ENCODE results near the gene MCTP2. TPM values are rescaled to one million over a fixed set of nuclear protein-coding genes. Genes with fewer than 3 reads are reported as not detected.

Gene MCTP2
- total and polyA plus RNA-seq, 2 of the 8 experiments (the other 6 are each of a cell fraction or from before 2014, with no cell fraction given), result 3.4 to 4.5 TPM

DNA sequence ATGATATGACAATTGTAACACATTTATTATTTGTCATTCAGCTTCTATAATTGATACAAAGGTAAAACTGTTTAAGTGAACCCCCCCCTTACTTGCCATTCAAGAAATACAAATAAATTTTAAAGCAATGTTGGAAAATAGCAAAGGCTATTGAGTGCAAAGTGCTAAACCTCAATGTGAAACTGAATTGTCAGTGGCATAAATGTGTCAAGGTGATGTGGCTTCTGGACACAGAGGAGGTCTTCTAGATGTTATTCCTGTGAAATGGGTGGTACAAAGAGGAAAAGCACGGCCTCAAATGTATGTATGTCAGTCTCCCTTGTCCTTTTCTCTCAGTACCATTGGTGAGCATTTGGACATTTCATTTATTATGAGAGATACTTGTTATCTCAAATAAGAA, 149.4 kb downstream of the MCTP2 start (continued):
- TF ChIP-seq, protein P1, sequence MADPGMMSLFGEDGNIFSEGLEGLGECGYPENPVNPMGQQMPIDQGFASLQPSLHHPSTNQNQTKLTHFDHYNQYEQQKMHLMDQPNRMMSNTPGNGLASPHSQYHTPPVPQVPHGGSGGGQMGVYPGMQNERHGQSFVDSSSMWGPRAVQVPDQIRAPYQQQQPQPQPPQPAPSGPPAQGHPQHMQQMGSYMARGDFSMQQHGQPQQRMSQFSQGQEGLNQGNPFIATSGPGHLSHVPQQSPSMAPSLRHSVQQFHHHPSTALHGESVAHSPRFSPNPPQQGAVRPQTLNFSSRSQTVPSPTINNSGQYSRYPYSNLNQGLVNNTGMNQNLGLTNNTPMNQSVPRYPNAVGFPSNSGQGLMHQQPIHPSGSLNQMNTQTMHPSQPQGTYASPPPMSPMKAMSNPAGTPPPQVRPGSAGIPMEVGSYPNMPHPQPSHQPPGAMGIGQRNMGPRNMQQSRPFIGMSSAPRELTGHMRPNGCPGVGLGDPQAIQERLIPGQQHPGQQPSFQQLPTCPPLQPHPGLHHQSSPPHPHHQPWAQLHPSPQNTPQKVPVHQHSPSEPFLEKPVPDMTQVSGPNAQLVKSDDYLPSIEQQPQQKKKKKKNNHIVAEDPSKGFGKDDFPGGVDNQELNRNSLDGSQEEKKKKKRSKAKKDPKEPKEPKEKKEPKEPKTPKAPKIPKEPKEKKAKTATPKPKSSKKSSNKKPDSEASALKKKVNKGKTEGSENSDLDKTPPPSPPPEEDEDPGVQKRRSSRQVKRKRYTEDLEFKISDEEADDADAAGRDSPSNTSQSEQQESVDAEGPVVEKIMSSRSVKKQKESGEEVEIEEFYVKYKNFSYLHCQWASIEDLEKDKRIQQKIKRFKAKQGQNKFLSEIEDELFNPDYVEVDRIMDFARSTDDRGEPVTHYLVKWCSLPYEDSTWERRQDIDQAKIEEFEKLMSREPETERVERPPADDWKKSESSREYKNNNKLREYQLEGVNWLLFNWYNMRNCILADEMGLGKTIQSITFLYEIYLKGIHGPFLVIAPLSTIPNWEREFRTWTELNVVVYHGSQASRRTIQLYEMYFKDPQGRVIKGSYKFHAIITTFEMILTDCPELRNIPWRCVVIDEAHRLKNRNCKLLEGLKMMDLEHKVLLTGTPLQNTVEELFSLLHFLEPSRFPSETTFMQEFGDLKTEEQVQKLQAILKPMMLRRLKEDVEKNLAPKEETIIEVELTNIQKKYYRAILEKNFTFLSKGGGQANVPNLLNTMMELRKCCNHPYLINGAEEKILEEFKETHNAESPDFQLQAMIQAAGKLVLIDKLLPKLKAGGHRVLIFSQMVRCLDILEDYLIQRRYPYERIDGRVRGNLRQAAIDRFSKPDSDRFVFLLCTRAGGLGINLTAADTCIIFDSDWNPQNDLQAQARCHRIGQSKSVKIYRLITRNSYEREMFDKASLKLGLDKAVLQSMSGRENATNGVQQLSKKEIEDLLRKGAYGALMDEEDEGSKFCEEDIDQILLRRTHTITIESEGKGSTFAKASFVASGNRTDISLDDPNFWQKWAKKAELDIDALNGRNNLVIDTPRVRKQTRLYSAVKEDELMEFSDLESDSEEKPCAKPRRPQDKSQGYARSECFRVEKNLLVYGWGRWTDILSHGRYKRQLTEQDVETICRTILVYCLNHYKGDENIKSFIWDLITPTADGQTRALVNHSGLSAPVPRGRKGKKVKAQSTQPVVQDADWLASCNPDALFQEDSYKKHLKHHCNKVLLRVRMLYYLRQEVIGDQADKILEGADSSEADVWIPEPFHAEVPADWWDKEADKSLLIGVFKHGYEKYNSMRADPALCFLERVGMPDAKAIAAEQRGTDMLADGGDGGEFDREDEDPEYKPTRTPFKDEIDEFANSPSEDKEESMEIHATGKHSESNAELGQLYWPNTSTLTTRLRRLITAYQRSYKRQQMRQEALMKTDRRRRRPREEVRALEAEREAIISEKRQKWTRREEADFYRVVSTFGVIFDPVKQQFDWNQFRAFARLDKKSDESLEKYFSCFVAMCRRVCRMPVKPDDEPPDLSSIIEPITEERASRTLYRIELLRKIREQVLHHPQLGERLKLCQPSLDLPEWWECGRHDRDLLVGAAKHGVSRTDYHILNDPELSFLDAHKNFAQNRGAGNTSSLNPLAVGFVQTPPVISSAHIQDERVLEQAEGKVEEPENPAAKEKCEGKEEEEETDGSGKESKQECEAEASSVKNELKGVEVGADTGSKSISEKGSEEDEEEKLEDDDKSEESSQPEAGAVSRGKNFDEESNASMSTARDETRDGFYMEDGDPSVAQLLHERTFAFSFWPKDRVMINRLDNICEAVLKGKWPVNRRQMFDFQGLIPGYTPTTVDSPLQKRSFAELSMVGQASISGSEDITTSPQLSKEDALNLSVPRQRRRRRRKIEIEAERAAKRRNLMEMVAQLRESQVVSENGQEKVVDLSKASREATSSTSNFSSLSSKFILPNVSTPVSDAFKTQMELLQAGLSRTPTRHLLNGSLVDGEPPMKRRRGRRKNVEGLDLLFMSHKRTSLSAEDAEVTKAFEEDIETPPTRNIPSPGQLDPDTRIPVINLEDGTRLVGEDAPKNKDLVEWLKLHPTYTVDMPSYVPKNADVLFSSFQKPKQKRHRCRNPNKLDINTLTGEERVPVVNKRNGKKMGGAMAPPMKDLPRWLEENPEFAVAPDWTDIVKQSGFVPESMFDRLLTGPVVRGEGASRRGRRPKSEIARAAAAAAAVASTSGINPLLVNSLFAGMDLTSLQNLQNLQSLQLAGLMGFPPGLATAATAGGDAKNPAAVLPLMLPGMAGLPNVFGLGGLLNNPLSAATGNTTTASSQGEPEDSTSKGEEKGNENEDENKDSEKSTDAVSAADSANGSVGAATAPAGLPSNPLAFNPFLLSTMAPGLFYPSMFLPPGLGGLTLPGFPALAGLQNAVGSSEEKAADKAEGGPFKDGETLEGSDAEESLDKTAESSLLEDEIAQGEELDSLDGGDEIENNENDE (IDR thresholded peaks at IDR 0.05; ENCODE audit: insufficient replicate concordance, low read length), result no peak
- TF ChIP-seq SIX5 (IDR thresholded peaks at IDR 0.05; ENCODE audit: low read depth, low read length) (no peak), CTBP2 (IDR thresholded peaks at IDR 0.05; ENCODE audit: borderline replicate concordance, insufficient read depth, insufficient read length, low read length) (no peak), CHD2 (IDR thresholded peaks at IDR 0.05; ENCODE audit: low read length) (no peak), BRCA1 (IDR thresholded peaks at IDR 0.05; ENCODE audit: low read depth, low read length) (no peak), PHF8 (conservative IDR thresholded peaks at IDR 0.05; ENCODE audit: low read depth, low read length) (no peak), ATF2 (IDR thresholded peaks at IDR 0.05; ENCODE audit: low read length) (no peak), FOSL1 (IDR thresholded peaks at IDR 0.05; ENCODE audit: insufficient read depth, low read depth, low read length) (no peak), BCL11A (IDR thresholded peaks at IDR 0.05; ENCODE audit: low read depth in 2 of 2, low read length in 2 of 2) (no peak)
- TF ChIP-seq, protein P2, sequence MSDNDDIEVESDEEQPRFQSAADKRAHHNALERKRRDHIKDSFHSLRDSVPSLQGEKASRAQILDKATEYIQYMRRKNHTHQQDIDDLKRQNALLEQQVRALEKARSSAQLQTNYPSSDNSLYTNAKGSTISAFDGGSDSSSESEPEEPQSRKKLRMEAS (IDR thresholded peaks at IDR 0.05), result no peak
